Ovary (tissue), 9 donors: ENCODE results near the gene MAD1L1. TPM values are rescaled to one million over a fixed set of nuclear protein-coding genes. Genes with fewer than 3 reads are reported as not detected.
"Not testable (repeated sequence)": the region's sequence is repeated elsewhere in the genome, so short reads cannot be mapped to it uniquely, and the experiment has no call there.

ENCODE experiments used
- DNase-seq, 5 donors: peaks; one replicate each; pipeline ENCODE4 v3.0.0-alpha.2; 2019 to 2020
- H3K27ac ChIP-seq, 2 donors: fragments of 200-600 bp; one replicate each; pipeline versions ENCODE4 v1.5.1 to v1.8.0; 2019 to 2022
- H3K27me3 ChIP-seq: fragments of 200-600 bp; one replicate; pipeline ENCODE4 v1.8.0; 2022
- H3K36me3 ChIP-seq: fragments of 200-600 bp; sonication (generic); one replicate; pipeline ENCODE4 v1.5.1; 2019
- H3K4me1 ChIP-seq: one replicate; pipeline ENCODE4 v1.8.1; 2013; ENCODE audit warnings: mild to moderate bottlenecking, moderate library complexity; ENCODE audit not compliant: insufficient read depth
- H3K4me3 ChIP-seq: fragments of 200-600 bp; sonication (generic); one replicate; pipeline ENCODE4 v1.5.1; 2017
- H3K9me3 ChIP-seq, 2 donors: fragments of 200-600 bp in 1 of 2; sonication (generic) in 1 of 2; one replicate each; pipeline versions ENCODE4 v1.5.1 to v1.8.1; 2013 to 2019; ENCODE audit warnings: mild to moderate bottlenecking in 1 of 2, moderate library complexity in 1 of 2
- CTCF ChIP-seq, 3 donors: fragments of 450-650 bp in 2 of 3; fragments of 200-600 bp in 1 of 3; IDR thresholded peaks; one replicate each; pipeline versions ENCODE4 v1.5.1 to v1.8.0; 2016 to 2022; ENCODE audit warnings: antibody characterized with exemption in 3 of 3, mild to moderate bottlenecking in 1 of 3
- EP300 ChIP-seq: sonication (generic); formaldehyde crosslinking; IDR thresholded peaks from one replicate; pipeline ENCODE4 v1.6.1; 2017; ENCODE audit warnings: antibody characterized with exemption
- POLR2A ChIP-seq: fragments of 450-650 bp; IDR thresholded peaks from one replicate; pipeline ENCODE4 v1.6.1; 2017; ENCODE audit warnings: antibody characterized with exemption, mild to moderate bottlenecking, moderate library complexity
- WGBS, 3 donors: extraction: QIAGEN DNeasy Blood & Tissue Kit in 1 of 3; methylation state at CpG; one replicate each; pipeline versions ENCODE4 v1.1.5 to v1.1.7; 2013 to 2017; 5-methylcytosine and 5-hydroxymethylcytosine counted together
- intact Hi-C, 4 donors: fragments of 100-400 bp; cut with DNase I; formaldehyde crosslinking; loops; one replicate each; pipeline versions ENCODE4 v1.11.0 to v1.15.1; 2022 to 2023
- polyA plus RNA-seq, 2 donors: library from polyadenylated mRNA; stranded (reverse); fragments of 200-250 nt in 1 of 2; fragments of 350-450 nt in 1 of 2; fragmentation: Illumina TruSeq in 1 of 2; extraction: RNeasy Lipid Tissue Mini Kit (QIAGEN cat#74804) in 1 of 2; gene quantifications; one replicate each; pipeline ENCODE4 v1.2.3, GENCODE V29; 2013 to 2014
- total RNA-seq, 7 donors: library from RNA; depleted of rRNA in 2 of 7; stranded (reverse); fragments of >200 nt in 2 of 7; fragmentation: NEBNext Ultra II Directional in 3 of 7; extraction: Animal tissue kit (Norgen Biotek cat#: 25700) in 3 of 7; gene quantifications; one replicate each; pipeline versions ENCODE4 v1.1.0 to v1.2.4, GENCODE V29; 2016 to 2023
- donor health status: DM: no; HTN: no; CAD: no; lungs with moderate emphysema.
- donor health status: DM: no; HTN: no; CAD: no.
- donor health status: Bipolar disorder and iron deficiency.
- donor health status: DM: yes; HTN: yes; CAD: no.
- donor health status: DM: no; HTN: no; CAD: no.
- donor health status: DM: yes; HTN: yes; CAD: no.

Gene MAD1L1
- total and polyA plus RNA-seq, 9 donors = 5.9 to 36.6 (median 22.8) TPM

- H3K9me3 ChIP-seq = no peaks in the 10 kb centered on the region
- H3K36me3 ChIP-seq = no peaks in the 10 kb centered on the region
- no peaks in the 10 kb centered on the region for H3K4me1 ChIP-seq
- no peak for TF ChIP-seq POLR2A
- no peak for TF ChIP-seq CTCF (IDR thresholded peaks at IDR 0.05)
- TF ChIP-seq EP300 = no peak
- DNase-seq = no peak
- no peaks in the 10 kb centered on the region for H3K27me3 ChIP-seq
- WGBS, 3 donors = 64 to 75% (median 73%) methylated on average over 18 of the region's 18 CpGs
- H3K27ac ChIP-seq = no peak overlapping the region
- H3K4me3 ChIP-seq = no peak overlapping the region
- intact Hi-C loops = no loop called here
Measured at GRCh38 chr7:1883031-1883761, 349.5 kb downstream of the MAD1L1 start.

- H3K4me1 ChIP-seq = no peaks in the 10 kb centered on the region
- intact Hi-C loops = no loop called here
- no peak overlapping the region for H3K4me3 ChIP-seq
- WGBS, 3 donors = 68 to 77% (median 73%) methylated on average over 13 of the region's 13 CpGs
- DNase-seq = no peak
- TF ChIP-seq POLR2A (no peak), EP300 (no peak), CTCF (IDR thresholded peaks at IDR 0.05) (no peak)
- no peaks in the 10 kb centered on the region for H3K36me3 ChIP-seq
- no peaks in the 10 kb centered on the region for H3K9me3 ChIP-seq
- no peaks in the 10 kb centered on the region for H3K27me3 ChIP-seq
- H3K27ac ChIP-seq = no peak overlapping the region
Measured at GRCh38 chr7:1882451-1882850, 350.3 kb downstream of the MAD1L1 start.

GRCh38 chr7:1881946-1882345 lies 350.8 kb downstream of the MAD1L1 start:
- H3K4me3 ChIP-seq = no peak overlapping the region
- intact Hi-C loops = no loop called here
- H3K36me3 ChIP-seq = no peaks in the 10 kb centered on the region
- 86 to 91% (median 87%) methylated on average over 15 of the region's 15 CpGs for WGBS, 3 donors
- no peaks in the 10 kb centered on the region for H3K27me3 ChIP-seq
- no peak for TF ChIP-seq EP300
- no peak for TF ChIP-seq POLR2A
- no peak for TF ChIP-seq CTCF (IDR thresholded peaks at IDR 0.05)
- no peaks in the 10 kb centered on the region for H3K9me3 ChIP-seq
- no peak for DNase-seq
- H3K4me1 ChIP-seq = no peaks in the 10 kb centered on the region
- no peak overlapping the region for H3K27ac ChIP-seq

- intact Hi-C loops, H3K27ac ChIP-seq, DNase-seq, H3K4me3 ChIP-seq, H3K27me3 ChIP-seq, H3K4me1 ChIP-seq, H3K9me3 ChIP-seq, H3K36me3 ChIP-seq: not testable (repeated sequence)
- 92 to 94% (median 92%) methylated on average over 6 of the region's 6 CpGs for WGBS, 3 donors
Measured at GRCh38 chr7:1876641-1877040, 356.1 kb downstream of the MAD1L1 start.

GRCh38 chr7:1875392-1876199 lies 357.1 kb downstream of the MAD1L1 start:
- H3K27me3 ChIP-seq, H3K4me3 ChIP-seq, H3K9me3 ChIP-seq, DNase-seq, H3K36me3 ChIP-seq, H3K4me1 ChIP-seq, H3K27ac ChIP-seq, intact Hi-C loops: not testable (repeated sequence)
- WGBS, 3 donors = 46 to 60% (median 52%) methylated on average over 26 to 29 of the region's 29 CpGs

GRCh38 chr7:1874590-1875391 lies 358.0 kb downstream of the MAD1L1 start:
- H3K27me3 ChIP-seq, intact Hi-C loops, DNase-seq: not testable (repeated sequence)

More at GRCh38 chr7:1874590-1875391, 358.0 kb downstream of the MAD1L1 start:
- H3K9me3 ChIP-seq, H3K36me3 ChIP-seq, H3K27ac ChIP-seq, H3K4me1 ChIP-seq, H3K4me3 ChIP-seq: not testable (repeated sequence)
- 63 to 88% (median 64%) methylated on average over 13 to 20 of the region's 21 CpGs for WGBS, 3 donors
